Measurements from ENCODE around the gene VPS35. TPM values are rescaled to one million over a fixed set of nuclear protein-coding genes. Genes with fewer than 3 reads are reported as not detected.

VPS35 gene
- total RNA-seq, 1 donor from 2014 or later: 112 TPM

DNA sequence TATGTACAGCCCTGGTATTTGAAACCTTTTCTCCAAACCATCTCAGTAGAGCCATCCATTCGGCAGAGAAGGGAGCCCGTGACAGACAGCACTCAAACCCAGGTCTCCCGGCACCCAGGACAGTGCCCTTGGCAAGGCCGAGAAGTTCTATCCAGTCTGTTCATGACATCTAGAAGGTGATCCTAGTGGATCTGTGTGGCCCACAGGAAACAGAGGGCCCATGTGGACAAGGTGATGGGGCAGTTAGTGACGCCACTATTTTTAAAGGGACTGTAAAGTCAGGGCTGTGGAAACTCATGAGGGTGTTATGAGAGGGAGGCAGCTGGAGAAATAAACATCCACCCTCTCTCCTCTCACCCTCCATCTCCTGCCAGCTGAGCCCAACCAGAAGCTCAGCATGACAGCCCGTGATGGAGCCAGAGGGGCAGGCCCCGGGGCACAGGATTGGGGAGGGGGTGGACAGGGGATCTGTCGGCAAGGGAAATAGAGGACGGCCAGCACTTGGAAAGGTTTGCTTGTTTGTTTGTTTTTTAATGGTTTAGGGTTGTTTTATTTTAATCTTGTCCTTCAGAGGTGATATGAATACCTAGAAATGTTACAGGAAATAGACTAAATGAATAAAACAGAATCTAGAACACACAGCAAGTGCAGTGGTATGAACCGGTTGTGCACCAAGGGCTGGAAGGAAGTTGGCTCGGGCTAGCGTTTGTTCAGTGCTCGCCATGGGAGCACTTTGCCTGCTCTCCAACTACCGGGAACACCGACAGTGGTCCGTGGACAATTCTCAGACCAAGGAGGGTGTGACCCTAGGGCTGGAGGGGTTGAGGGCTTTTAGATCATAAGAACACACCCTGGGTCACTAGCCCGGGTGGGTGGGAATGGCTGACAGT is 42.1 kb upstream of the VPS35 start:
- TF ChIP-seq, protein P1, sequence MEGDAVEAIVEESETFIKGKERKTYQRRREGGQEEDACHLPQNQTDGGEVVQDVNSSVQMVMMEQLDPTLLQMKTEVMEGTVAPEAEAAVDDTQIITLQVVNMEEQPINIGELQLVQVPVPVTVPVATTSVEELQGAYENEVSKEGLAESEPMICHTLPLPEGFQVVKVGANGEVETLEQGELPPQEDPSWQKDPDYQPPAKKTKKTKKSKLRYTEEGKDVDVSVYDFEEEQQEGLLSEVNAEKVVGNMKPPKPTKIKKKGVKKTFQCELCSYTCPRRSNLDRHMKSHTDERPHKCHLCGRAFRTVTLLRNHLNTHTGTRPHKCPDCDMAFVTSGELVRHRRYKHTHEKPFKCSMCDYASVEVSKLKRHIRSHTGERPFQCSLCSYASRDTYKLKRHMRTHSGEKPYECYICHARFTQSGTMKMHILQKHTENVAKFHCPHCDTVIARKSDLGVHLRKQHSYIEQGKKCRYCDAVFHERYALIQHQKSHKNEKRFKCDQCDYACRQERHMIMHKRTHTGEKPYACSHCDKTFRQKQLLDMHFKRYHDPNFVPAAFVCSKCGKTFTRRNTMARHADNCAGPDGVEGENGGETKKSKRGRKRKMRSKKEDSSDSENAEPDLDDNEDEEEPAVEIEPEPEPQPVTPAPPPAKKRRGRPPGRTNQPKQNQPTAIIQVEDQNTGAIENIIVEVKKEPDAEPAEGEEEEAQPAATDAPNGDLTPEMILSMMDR (conservative IDR thresholded peaks at IDR 0.05; ENCODE audit: low read depth, low read length): no peak
- DNase-seq (ENCODE audit: low read depth): no peak
- H3K4me3 ChIP-seq (ENCODE audit: low read depth, low read length): no peak overlapping the region

DNA sequence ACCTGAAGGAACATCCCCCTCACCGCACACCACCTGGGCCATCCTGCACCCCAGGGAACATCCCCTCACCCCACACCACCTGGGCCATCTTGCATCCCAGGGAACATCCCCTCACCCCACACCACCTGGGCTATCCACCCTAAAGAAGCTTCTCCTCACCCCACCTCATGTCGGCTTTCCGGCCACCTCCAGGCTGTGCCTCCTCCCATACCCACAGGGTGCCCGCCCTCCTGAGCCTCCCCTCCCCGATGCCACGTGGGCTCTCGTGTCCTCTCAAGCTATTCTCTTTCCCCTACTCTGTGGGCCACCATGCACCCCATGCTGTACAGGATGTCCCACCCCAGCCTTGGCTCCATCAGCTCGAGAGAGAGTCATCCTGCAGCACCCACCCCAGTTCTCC is 41.1 kb upstream of the VPS35 start:
- TF ChIP-seq, protein P1 (conservative IDR thresholded peaks at IDR 0.05; ENCODE audit: low read depth, low read length): no peak
- DNase-seq (ENCODE audit: low read depth): no peak
- H3K4me3 ChIP-seq (ENCODE audit: low read depth, low read length): no peak overlapping the region

DNA sequence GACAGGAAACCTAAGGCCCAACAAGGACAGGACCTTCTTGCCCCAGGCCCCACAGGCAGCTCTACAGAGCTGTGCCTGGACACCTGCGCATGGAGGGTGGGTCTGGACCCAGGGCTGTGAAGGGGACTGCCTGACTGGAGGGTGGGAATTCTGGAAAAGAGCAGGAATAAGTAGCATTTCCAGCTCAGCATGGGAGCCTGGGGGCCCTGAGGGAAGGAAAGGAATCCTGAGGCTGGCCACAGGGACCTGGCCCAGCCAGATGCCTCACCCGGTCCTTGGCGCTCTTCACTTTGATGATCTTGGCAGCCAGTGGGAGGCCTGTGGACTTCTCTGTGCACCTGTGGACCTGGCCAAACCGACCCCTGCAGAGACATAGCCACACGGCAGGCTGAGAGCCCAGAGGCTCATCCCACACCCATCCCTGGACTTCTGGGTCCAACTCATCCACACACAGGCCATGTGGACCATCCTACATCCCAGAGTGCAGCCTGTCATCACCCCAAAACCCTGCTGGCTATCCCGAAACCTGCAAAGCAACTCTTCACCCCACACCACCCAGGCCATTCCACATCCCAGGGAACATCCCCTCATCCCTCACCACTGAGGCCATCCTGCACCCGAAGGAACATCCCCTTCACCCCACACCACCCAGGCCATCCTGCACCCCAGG is 40.5 kb upstream of the VPS35 start:
- H3K4me3 ChIP-seq (ENCODE audit: low read depth, low read length): no peak overlapping the region
- TF ChIP-seq, protein P1 (conservative IDR thresholded peaks at IDR 0.05; ENCODE audit: low read depth, low read length): no peak
- no peak for DNase-seq (ENCODE audit: low read depth)

DNA sequence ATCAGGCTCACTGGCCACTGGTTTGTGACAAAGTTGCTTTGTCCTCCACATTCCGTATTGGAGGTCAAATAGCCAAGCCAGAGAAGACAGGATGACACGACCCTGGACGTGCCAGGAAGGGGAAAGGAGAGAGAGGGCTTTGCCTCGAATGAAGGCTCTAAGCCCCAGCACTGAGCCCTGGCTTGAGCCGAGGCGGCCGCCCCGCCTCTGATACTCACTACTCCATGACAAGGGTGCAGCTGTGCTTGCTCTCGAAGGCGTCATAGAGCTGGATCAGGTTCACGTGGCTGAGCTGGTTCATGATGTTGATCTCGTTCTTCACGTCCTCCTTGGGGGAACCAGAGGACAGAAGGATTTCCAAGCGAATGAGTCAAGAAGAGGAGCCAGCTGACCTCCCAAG is 39.8 kb upstream of the VPS35 start:
- DNase-seq (ENCODE audit: low read depth): no peak
- H3K4me3 ChIP-seq (ENCODE audit: low read depth, low read length): no peak overlapping the region
- TF ChIP-seq, protein P1 (conservative IDR thresholded peaks at IDR 0.05; ENCODE audit: low read depth, low read length): no peak

DNA sequence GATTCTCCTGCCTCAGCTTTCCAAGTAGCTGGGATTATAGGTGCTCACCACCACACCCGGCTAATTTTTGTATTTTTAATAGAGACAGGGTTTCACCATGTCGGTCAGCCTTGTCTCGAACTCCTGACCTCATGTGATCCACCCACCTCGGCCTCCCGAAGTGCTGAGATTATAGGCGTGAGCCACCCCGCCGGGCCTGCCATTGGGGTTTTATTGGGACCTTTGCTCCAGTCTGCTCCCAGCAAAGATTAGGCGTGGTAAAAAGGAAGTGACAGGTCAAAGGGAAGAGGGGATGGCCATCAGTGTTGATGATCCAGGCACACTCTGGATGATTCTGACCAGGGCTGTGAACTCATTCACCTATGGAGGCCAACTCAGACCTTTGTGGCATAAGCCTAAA is 38.7 kb upstream of the VPS35 start:
- H3K4me3 ChIP-seq (ENCODE audit: low read depth, low read length): no peak overlapping the region
- DNase-seq (ENCODE audit: low read depth): no peak
- TF ChIP-seq, protein P1 (conservative IDR thresholded peaks at IDR 0.05; ENCODE audit: low read depth, low read length): no peak

DNA sequence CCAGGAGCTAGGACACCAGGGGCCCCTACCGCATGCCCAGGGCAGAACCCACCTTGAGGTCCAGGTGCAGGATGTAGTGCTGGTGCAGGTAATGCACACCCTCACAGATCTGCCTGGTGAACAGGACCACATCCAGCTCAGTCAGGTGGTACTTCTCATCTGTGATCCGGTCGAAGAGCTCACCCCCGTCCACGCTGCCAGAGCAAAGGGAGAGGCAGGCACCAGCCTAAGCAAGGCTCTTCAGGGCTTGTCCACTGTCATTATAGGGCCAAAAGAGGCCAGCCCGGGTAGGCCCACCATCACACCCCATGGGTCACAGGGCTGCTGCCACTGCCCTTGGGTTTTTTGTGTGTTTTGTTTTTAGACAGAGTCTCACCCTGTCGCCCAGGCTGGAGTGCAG is 38.2 kb upstream of the VPS35 start:
- H3K4me3 ChIP-seq (ENCODE audit: low read depth, low read length): no peak overlapping the region
- no peak for DNase-seq (ENCODE audit: low read depth)
- TF ChIP-seq, protein P1 (conservative IDR thresholded peaks at IDR 0.05; ENCODE audit: low read depth, low read length): no peak

All from epithelial cell of proximal tubule (primary cell).